GM12892 (cell line): ENCODE measurements around the gene OR4D2.

Experiments used
- POLR2A ChIP-seq: IDR thresholded peaks from 2 replicates; pipeline ENCODE4 v1.6.1; 2011; ENCODE audit warnings: low read depth, low read length, control low read depth
- POLR2AphosphoS5 ChIP-seq: IDR thresholded peaks from 2 replicates; pipeline ENCODE4 v1.6.1; 2011; ENCODE audit warnings: low read depth, low read length, control low read depth
- TAF1 ChIP-seq: IDR thresholded peaks from 2 replicates; pipeline ENCODE4 v1.6.1; 2011; ENCODE audit warnings: low read depth, mild to moderate bottlenecking, control low read depth, low read length, borderline replicate concordance

DNA sequence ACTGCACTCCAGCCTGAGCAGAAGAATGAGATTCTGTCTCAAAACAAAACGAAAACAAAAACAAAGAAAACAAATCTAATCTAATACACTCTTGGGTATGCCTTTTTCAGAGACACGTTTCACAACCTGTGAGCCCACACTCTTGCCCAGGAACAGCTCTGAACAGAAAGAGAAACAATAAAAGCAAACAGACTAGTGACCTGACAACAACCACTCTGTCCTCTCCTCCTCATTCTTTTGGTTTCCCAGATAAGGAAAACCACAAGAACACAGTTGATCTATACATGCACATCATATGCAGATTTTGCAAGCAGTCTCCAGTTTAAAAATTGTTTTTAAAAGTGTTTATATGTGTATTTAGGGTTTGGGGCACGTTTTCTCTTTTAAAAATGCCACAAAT lies 51.0 kb downstream of the OR4D2 start:
- TF ChIP-seq POLR2A, result no peak
- no peak for TF ChIP-seq TAF1
- TF ChIP-seq POLR2AphosphoS5, result no peak
